DOHH2 (cell line): ENCODE measurements around the gene KCNK3.

Source experiments
- CTCF ChIP-seq: fragments of 200-600 bp; sonication (generic); IDR thresholded peaks from one replicate; pipeline ENCODE4 v1.5.1; 2014; ENCODE audit warnings: antibody characterized with exemption, mild to moderate bottlenecking, low read depth, low read length; ENCODE audit not compliant: poor library complexity, severe bottlenecking
- EZH2phosphoT487 ChIP-seq: fragments of 200-600 bp; sonication (generic); IDR thresholded peaks from 2 replicates; pipeline ENCODE4 v1.6.1; 2017; ENCODE audit warnings: borderline replicate concordance, mild to moderate bottlenecking, antibody characterized with exemption, low read length, moderate library complexity, mixed read lengths

GRCh38 chr2:26752656-26753055 is 60.1 kb downstream of the KCNK3 start:
- TF ChIP-seq CTCF: no peak
- TF ChIP-seq EZH2phosphoT487: no peak
